GM21529 (cell line): ENCODE data around the gene ZNF213.

Experiments used
- ATAC-seq: cut with Tn5 transposase; IDR thresholded peaks from one replicate; pipeline ENCODE4 v1.9.1; 2021; ENCODE audit not compliant: unreplicated experiment

ZNF213 gene

DNA sequence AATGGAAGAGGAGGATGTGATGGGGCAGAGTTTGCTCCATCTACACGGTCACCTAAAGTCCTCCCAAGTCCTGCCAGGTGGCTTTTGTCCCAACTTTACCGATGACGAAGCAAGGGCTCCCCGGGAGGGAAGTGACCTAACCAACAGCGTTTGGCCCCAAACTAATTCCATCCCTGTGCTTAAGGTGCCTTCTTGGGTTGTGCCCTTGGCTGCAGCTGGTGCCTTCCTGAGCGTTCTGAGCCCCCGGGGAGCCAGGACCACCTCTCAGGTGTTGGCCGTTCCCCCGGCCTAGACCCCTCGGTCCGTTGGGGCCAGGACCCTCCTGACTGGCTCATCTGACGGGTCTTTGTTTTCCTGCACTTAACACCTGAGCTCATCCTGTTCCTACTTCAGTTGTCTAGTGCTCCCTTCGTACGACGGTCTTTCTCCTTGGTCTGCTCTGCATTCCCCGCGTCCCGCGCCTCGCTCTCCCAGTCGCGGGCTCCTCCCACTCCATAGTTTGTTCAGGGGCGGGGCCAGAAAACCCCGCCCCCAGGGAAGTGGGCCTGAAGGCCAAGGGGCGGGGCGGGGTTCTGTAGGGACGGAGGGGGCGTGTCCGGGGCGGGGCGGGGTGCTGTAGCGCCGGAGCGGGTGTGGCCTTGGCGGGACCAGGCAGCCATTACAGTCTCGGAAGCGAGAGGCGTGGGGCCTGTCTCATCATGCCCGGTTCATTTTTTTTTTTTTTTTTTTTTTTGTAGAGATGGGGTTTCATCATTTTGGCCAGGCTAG is 34.9 kb upstream of the ZNF213 start:
- peak; percentile 64 for ATAC-seq

DNA sequence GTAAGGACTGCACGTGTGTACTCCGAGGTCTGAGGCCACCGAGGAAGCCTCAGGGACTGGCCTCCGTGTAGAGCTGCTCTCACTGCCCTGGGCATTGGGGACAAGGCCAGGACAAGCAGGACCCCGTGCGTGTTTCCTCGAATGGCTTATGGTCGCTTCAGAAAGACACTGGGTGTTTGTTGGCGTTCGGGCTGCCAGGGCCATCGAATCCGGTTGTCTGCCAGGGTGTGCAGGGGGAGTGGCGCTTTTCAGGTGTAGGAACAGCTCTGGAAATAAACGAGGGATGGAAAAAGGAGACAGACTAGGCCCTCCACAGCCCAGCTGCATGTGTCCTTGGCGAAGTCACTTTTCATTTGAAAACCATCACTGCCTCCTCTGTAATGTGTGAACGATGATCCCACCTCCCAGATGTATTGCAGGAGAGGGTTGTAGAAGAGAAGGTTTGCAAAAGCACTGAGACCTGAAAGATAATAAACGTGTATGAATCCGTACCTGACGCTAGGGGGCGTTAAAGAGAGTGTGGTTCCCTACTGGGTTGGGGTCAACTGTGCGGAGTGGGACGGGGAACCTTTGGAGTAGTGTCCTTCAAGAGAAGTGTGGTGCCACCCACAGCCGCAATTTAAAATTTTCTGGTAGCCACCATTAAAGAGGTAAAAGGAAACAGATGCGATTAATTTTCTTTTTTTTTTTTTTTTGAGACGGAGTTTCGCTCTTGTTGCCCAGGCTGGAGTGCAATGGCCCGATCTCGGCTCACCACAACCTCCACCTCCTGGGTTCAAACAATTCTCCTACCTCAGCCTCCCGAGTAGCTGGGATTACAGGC is 33.6 kb upstream of the ZNF213 start:
- ATAC-seq = no peak

DNA sequence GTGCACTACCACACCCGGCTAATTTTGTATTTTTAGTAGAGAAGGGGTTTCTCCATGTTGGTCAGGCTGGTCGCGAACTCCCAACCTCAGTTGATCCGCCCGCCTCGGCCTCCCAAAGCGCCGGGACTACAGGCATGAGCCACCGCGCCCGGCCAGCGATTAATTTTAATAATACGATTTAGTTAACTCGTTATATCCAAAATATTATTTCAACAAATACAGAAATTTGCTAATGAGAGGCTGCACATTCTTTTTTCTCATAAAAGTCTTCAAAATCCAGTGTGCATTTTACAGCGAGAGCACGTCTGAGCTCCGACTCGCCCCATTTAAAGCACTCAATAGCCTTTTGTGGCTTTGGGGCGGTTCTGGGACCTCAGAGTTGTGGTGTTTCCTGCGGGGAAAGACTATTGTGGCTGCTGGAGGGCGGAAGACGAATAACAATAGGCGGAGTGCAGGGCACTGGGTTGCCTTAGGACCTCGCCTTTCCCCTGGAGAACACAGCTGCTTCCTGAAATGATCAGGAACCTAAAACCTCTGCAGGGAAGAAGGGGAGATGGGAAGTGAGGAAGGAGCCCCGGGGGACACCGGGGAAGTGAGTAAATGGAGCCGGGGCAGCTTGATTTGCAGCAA is 32.9 kb upstream of the ZNF213 start:
- no peak for ATAC-seq

DNA sequence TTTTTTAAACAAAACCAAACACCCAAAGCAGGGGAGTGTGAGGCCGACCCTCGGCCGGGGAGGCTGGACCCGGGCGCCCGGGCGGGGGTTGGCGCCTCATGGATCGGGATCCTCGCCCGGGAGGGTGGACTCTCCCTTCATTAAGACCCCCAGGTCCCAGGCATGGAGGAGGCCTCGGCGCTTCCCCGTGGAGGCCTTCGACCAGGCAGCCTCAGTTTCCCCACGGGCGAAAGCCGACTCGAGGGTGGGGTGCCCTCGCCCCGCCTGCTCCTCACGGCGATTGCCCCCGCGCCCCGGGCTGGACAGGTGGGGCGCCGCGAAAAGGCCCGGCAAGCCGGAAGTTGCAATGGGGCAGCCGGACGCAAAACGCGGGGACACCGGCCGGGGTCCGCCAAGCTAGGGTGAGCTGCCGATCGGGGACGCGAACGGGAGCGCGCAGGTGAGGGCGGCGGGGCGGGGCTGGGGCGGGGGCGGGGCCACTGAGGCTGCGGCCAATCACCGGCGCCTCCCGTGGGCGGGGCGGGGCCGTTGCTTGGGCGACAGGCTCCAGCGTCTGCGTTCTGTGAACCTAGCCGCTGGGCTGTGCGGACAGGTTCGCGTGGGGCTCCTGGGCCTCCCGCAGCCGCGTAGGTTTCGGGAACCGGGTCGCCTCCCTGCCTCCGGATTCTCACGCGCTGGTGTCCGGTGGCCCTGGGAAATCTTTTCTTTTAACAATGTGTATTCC is 28.5 kb upstream of the ZNF213 start:
- peak; percentile 77 for ATAC-seq

DNA sequence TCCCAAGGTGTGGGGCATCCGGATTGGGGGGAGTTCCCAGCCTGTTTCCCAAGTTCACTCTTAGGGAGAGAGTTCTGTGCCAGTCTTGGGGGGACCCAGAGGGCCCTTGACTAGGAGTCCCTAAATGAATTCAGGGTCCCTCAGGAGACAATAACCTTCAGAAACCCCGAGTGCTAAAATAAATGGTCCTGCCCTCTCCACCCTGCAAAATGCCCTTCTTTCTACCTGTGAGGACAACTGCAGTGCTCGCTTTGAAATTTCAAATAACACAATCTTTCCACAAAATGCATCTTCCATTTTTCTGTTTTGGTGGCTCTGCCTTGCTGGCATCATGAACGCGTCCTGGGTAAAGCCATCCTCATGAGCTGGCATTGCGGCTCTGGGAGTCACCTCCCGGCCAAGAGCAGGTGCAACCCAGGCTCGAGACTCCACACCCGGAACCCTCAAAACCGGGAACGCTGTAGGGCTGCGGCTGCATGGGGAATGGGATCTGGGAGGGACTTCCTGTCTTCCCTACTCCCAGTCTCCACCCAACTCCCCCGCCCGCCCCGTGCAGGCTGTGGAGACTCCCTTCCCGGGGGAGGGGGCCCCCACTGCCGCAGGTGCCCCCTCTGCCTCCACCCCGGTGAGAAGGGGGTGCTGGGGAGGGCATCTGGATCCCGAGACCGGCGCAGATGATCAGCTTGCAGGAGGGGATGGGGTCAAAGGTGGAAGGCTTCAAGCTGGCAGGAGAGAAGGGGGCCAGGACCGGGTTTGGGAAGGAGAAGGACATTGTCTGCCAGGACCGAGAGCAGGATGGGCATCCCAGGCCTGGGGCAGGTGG is 22.6 kb upstream of the ZNF213 start, which contains the start of gene ZNF205:
Gene ZNF205, plus strand, starts transcription at position 529 of the 823 bp plus-strand sequence. CDS start 845 bp downstream, outside the sequence.
- ATAC-seq = no peak

DNA sequence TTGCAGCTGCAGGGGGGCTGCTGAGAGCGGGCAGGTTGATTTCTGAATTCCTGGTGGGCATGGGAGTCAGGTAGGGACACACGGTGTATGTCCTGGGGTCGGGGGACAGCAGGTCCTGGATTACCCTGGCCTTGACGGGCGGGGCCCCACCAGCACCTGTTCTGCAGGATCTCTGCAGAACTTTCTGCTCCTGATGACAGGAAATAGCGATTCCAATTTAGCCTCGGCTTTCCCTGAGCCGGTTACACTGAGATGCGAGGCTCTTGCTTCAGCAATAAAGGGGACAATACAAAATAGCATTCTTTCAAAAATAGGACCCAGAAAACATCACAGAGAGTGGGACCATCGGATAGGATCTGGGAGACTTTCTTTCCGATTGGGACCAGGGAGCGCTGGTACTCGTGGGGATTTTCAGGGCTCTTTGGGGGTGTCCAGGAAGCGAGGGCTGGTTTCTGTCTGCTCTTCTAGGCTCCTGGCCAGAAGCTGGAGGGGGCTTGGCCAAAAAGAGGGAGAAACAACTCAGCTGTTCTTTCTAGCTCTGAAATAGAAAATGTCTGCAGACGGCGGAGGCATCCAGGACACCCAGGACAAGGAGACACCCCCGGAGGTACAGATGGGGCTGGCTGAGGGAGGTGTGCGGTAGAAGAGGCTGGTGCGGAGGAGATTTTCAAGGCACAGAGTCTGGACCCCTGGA is 21.8 kb upstream of the ZNF213 start:
- ATAC-seq = no peak

DNA sequence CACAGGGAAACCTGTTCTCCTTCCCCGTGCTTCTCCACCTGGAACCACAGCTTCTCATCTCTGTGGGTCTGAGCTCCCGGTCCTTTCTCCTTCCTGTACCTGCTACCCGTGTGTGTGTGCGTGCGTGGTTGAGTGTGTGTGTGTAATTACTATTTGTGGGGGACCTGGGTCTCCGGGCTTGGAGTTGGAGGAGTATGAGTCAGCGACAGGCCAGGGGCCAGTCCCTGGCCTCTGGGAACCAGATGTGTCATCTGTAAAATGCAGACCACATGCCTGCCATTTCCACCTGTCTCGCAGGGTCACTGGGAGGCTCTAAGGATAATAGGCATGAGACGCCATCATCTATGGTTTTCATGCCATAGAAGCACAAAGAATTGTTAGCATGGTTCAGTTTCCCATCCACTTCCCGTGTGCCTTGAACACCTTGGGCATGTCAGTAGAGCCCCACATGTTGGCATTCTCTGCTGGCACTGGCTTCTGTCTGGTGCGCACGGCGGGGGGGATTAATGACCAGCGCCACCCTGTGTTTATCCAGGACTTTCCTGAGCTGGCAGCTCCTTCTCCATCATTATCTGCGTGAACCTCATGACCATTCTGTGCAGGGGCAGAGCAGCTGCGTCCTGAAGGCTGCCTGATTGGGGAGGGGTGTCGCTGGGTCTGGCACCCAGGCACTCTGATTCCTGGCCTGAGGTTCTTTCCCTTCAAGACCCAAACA is 20.9 kb upstream of the ZNF213 start:
- ATAC-seq = no peak

DNA sequence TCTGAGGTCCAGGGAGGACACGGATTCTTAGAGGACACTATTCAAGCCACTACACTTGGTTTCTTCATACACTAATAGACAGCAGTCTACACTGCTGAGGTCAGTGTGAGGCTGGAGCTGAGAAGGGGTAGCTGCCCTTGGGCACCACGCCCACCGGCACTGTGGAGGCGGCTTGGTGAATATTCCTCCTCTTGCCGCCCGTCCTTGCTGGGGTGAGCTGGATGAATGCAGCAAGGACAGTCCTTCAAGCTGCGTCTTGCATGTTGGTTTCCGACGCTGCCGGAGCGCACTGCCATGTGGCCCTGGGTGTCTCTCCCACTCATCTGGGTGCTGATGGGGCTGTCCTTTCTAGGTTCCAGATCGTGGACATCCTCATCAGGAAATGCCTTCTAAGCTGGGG is 19.8 kb upstream of the ZNF213 start:
- ATAC-seq = no peak

DNA sequence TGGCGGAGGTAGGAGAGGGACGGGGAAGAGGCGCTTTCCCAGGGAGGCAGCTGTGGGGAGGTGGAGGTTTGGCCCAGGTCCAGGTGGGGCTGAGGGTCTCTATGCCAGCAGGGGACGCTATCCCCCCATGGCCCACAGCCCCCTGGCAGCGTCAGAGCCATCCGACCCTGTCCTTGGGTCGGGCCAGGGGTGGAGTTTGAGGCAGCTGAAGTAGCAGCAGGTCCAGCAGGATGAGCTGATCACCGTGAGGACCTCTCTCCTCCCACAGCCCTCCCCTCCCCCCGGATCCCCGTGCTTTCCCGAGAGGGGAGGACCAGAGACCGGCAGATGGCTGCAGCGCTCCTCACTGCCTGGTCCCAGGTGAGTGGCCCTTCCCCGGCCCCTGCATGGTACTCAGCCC is 19.3 kb upstream of the ZNF213 start:
- ATAC-seq = no peak

DNA sequence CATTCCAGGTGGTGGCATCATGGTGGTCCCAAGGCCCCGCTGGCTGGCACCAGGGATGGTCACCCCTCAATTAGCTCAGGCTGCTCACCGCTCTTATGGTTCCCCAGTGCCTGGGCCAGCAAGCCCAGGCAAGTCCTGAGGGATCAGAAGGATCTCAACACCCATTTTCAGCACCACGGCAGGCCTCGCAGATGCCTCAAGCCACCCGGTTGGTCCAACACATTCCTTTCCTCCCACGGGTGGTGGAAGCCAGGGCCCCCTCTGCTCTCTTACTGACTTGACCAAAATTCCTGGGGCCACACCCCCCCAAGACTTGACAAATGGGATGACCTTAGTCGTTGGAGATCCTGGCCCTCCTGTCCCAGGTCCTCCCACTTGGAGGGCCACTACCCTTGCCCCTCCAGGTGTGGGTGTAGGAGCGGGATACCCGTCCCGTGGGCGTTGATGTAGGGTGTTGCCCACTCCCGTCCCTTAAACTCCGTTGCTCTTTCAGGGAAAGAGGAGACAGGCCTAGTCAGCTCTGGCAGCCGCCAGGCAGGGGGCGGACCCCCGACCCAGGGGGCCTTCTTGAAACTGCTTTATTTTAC is 16.5 kb upstream of the ZNF213 start:
- ATAC-seq = no peak

DNA sequence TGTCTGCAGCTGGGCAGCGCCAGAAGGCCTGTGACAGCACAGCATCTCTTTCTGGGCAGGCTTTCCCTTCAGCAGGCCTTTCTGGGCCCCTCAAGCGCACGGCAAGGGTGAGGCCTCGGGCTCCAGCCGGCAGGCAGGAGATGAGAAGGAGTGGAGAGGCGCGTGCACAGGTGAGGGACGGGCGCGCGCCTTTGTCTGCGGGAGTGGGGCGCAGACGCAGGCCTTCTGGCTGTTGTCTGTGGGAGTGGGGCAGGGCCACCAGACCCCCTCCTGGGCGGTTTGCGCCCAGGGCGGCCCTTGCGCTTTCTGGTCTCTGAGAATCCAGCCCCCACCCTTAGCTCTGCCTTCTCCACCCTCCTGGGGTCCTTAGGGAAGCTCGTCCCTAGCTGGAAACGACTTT is 16.0 kb upstream of the ZNF213 start:
- ATAC-seq = no peak

DNA sequence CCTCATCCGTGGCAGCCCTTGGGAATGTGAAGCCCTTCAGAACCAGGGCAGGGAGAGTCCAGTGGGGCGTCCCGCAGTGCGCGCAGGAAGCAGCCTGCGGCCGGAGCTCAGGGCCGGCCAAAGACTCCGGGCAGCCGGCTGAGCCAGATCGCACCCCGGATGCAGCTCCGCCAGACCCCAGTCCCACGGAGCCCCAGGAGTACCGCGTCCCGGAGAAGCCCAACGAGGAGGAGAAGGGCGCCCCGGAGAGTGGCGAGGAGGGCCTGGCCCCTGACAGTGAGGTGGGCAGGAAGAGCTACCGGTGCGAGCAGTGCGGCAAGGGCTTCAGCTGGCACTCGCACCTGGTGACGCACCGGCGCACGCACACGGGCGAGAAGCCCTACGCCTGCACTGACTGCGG is 15.5 kb upstream of the ZNF213 start:
- no peak for ATAC-seq

DNA sequence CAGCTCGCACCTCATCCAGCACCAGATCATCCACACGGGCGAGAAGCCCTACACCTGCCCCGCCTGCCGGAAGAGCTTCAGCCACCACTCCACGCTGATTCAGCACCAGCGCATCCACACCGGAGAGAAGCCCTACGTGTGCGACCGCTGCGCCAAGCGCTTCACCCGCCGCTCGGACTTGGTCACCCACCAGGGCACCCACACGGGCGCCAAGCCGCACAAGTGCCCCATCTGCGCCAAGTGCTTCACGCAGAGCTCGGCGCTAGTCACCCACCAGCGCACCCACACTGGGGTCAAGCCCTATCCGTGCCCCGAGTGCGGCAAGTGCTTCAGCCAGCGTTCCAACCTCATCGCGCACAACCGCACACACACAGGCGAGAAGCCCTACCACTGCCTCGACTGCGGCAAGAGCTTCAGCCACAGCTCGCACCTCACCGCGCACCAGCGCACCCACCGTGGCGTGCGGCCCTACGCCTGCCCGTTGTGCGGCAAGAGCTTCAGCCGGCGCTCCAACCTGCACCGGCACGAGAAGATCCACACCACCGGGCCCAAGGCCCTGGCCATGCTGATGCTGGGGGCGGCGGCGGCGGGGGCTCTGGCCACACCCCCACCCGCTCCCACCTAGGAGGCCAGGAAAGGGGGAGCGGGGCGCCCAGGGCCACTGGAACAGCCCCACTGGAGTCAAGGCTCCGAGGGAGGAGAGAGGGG is 15.0 kb upstream of the ZNF213 start:
- no peak for ATAC-seq

DNA sequence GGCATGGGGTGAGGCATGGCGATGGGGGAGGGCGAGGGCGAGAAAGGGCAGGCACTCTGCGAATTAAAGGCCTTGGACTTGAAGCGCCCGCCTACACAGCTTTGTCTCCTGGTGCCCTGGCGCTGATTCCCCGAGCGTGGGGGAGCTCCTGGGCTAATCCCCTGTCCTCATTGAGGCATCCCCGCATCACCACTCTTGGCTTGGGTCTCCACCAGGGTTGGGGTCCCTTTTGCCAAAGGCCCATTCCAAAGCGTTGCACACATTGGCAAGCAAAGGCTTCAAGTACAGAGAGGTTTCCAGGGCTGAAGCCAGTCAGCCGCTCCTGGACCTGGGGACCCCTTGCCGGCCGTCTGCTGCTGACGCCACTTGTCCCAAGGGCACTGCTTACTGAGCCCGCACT is 14.4 kb upstream of the ZNF213 start:
- no peak for ATAC-seq

DNA sequence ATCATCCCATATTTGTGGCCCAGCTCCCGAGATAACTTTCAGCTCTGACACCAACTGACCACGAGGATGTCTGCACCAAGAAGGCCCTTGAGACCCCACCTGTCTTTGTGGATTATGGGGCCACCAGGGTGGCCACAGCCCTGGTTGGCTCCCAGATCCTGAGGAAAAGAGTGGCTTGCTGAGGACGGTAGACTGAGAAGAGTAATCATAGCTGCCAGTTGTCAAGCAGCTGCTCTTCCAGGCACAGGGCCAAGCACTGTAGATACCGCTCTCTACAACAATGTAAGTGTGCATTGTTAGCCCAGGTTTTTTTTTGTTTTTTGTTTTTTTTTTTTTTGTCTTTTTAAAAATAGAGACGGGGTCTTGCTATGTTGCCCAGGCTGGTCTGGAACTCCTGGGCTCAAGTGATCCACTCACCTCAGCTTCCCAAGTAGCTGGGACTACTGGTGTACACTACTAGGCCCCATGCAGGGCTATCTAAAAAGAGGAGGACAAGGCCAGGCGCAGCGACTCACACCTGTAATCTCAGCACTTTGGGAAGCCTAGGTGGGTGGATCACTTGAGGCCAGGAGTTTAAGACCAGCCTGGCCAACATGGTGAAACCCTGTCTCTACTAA is 12.9 kb upstream of the ZNF213 start:
- no peak for ATAC-seq

DNA sequence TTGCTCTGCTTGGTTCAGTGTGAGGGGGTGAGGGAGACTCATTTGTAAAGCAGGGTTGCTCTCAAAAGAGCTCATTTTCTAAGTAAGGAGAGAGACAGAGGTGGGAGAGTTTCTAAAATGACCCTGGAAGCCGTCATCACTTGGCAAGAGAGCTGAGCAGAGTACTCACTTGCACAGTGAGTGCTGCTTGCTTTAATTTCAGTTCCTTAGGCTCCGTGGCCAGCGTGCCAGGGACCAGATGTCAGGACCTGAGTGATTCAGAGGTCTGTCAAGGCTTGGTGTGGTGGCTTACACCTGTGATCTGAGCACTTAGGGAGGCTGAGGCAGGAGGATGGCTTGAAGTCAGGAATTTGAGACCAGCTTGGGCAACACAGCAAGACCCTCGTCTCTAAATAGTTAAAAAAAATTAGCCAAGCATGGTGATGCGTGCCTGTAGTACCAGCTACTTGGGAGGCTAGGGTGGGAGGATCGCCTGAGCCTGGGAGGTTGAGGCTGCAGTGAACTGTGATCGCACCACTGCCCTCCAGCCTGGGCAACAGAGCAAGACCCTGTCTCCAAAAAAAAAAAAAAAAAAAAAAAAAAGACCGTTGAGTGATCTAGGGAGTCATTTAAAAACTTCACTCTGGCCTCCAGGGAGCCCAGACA is 11.8 kb upstream of the ZNF213 start:
- ATAC-seq = no peak
